Measurements from ENCODE around the gene MRPL11.
"Not testable (repeated sequence)": the region's sequence is repeated elsewhere in the genome, so short reads cannot be mapped to it uniquely, and the experiment has no call there.

The MRPL11 gene

GRCh38 chr11:66467034-66467659 lies 28.5 kb upstream of the MRPL11 start:
- DNase-seq, result peak in 1 of 6 experiments; percentile 76

GRCh38 chr11:66466225-66467033 lies 27.8 kb upstream of the MRPL11 start, which contains the start of gene PELI3:
PELI3 (plus strand) TSS chr11:66466905; CDS start chr11:66468129, 1,224 bp downstream.
- DNase-seq, result peak; percentile 86 to 98 (median 95)

- DNase-seq, result no peak
Measured at GRCh38 chr11:66465373-66466224, 27.0 kb upstream of the MRPL11 start.

GRCh38 chr11:66464916-66465315 lies 26.3 kb upstream of the MRPL11 start:
- no peak for DNase-seq

GRCh38 chr11:66464116-66464515 lies 25.5 kb upstream of the MRPL11 start:
- DNase-seq, result not testable (repeated sequence)

GRCh38 chr11:66462911-66463310 lies 24.3 kb upstream of the MRPL11 start:
- DNase-seq, result no peak

GRCh38 chr11:66462010-66462409 lies 23.4 kb upstream of the MRPL11 start:
- no peak for DNase-seq

GRCh38 chr11:66459138-66459778 lies 20.6 kb upstream of the MRPL11 start:
- DNase-seq, result no peak

GRCh38 chr11:66457826-66458225 lies 19.2 kb upstream of the MRPL11 start:
- DNase-seq, result no peak

GRCh38 chr11:66454828-66455227 lies 16.2 kb upstream of the MRPL11 start:
- no peak for DNase-seq

GRCh38 chr11:66454247-66454646 lies 15.6 kb upstream of the MRPL11 start:
- DNase-seq, result no peak

- DNase-seq, result no peak
Measured at GRCh38 chr11:66451663-66452062, 13.0 kb upstream of the MRPL11 start.

- no peak for DNase-seq
Measured at GRCh38 chr11:66450560-66450959, 11.9 kb upstream of the MRPL11 start.

GRCh38 chr11:66448523-66448922 lies 9.9 kb upstream of the MRPL11 start:
- DNase-seq, result no peak

GRCh38 chr11:66447012-66447411 lies 8.4 kb upstream of the MRPL11 start:
- DNase-seq, result no peak

- DNase-seq, result no peak
Measured at GRCh38 chr11:66443602-66444001, 5.0 kb upstream of the MRPL11 start.

GRCh38 chr11:66440940-66441282 lies 2.3 kb upstream of the MRPL11 start:
- not testable (repeated sequence) for DNase-seq

- not testable (repeated sequence) for DNase-seq
Measured at GRCh38 chr11:66440101-66440939, 1.7 kb upstream of the MRPL11 start.

GRCh38 chr11:66437979-66438503 lies 607 bp downstream of the MRPL11 start:
- no peak for DNase-seq

- DNase-seq, result no peak
Measured at GRCh38 chr11:66432597-66432996, 6.1 kb downstream of the MRPL11 start.

- DNase-seq, result not testable (repeated sequence)
Measured at GRCh38 chr11:66431871-66432329, 6.7 kb downstream of the MRPL11 start.

- DNase-seq, result not testable (repeated sequence)
Measured at GRCh38 chr11:66431287-66431686, 7.4 kb downstream of the MRPL11 start.
